Psoas muscle (tissue), 8 donors: ENCODE results near the gene PCBD1. TPM values are rescaled to one million over a fixed set of nuclear protein-coding genes. Genes with fewer than 3 reads are reported as not detected.
A peak's percentile ranks its signal among the peaks of the same experiment; 100 is the strongest.
"Not testable (repeated sequence)": the region's sequence is repeated elsewhere in the genome, so short reads cannot be mapped to it uniquely, and the experiment has no call there.

Source experiments
- ATAC-seq, 4 donors: fragments of 200-7000 bp; cut with Tn5 transposase; one replicate each; pipeline ENCODE4 v1.9.1; 2020; ENCODE audit warnings: moderate library complexity in 3 of 4, mild to moderate bottlenecking in 2 of 4
- DNase-seq, 2 donors: peaks; one replicate each; pipeline ENCODE4 v3.0.0-alpha.2; 2020
- H3K27ac ChIP-seq: fragments of 200-600 bp; one replicate; pipeline ENCODE4 v1.8.0; 2022
- H3K27me3 ChIP-seq, 3 donors: fragments of 200-600 bp in 1 of 3; one replicate each; pipeline versions ENCODE4 v1.6.1 to v1.8.0; 2013 to 2022; ENCODE audit warnings: low read length in 2 of 3, mild to moderate bottlenecking in 2 of 3, moderate library complexity in 1 of 3; ENCODE audit not compliant: insufficient read depth in 3 of 3
- H3K36me3 ChIP-seq, 2 donors: fragments of 200-600 bp in 1 of 2; one replicate each; pipeline versions ENCODE4 v1.6.1 to v1.8.0; 2013 to 2022; ENCODE audit warnings: low read depth in 1 of 2, mild to moderate bottlenecking in 1 of 2, moderate library complexity in 1 of 2; ENCODE audit not compliant: insufficient read depth in 1 of 2
- H3K4me1 ChIP-seq: fragments of 200-600 bp; one replicate; pipeline ENCODE4 v1.8.0; 2022
- H3K4me3 ChIP-seq: fragments of 200-600 bp; one replicate; pipeline ENCODE4 v1.8.0; 2022; ENCODE audit warnings: mild to moderate bottlenecking
- H3K9me3 ChIP-seq: fragments of 200-600 bp; one replicate; pipeline ENCODE4 v1.8.0; 2022
- CTCF ChIP-seq: fragments of 200-600 bp; IDR thresholded peaks from one replicate; pipeline ENCODE4 v1.8.0; 2022; ENCODE audit warnings: antibody characterized with exemption
- WGBS, 3 donors: extraction: QIAGEN DNeasy Blood & Tissue Kit; methylation state at CpG; one replicate each; pipeline versions ENCODE4 v1.1.6 to v1.1.7; 2013; 5-methylcytosine and 5-hydroxymethylcytosine counted together
- intact Hi-C, 2 donors: fragments of 100-400 bp; cut with DNase I; formaldehyde crosslinking; loops; one replicate each; pipeline versions ENCODE4 v1.11.0 to v1.14.2; 2022
- polyA plus RNA-seq, 3 donors: library from polyadenylated mRNA; stranded (reverse); fragments of 200-250 nt; gene quantifications; one replicate each; pipeline ENCODE4 v1.2.3, GENCODE V29; 2013
- total RNA-seq, 4 donors: library from RNA; stranded (reverse); fragmentation: NEBNext Ultra II Directional in 2 of 4; extraction: Animal tissue kit (Norgen Biotek cat#: 25700) in 2 of 4; gene quantifications; one replicate each; pipeline versions ENCODE4 v1.2.1 to v1.2.4, GENCODE V29; 2021 to 2023
- donor health status: healthy with polysubstance abuse.
- donor health status: DM: no; HTN: no; CAD: no; lungs with moderate emphysema.
- donor health status: Bipolar disorder and iron deficiency.
- donor health status: healthy.
- donor health status: DM: yes; HTN: yes; CAD: no.
- donor health status: DM: no; HTN: no; CAD: no.
- donor health status: DM: no; HTN: no; CAD: no.
- donor health status: DM: yes; HTN: yes; CAD: no.

PCBD1 gene
- total and polyA plus RNA-seq, 7 donors: 53.9 to 133 (median 78.3) TPM

GRCh38 chr10:70925377-70926225 lies 37.2 kb upstream of the PCBD1 start:
- H3K27me3 ChIP-seq: no peaks in the 10 kb centered on the region
- H3K9me3 ChIP-seq: no peaks in the 10 kb centered on the region
- peak; percentile 83 to 92 (median 86) for ATAC-seq
- peak; percentile 38 to 70 for DNase-seq
- intact Hi-C loops: loop anchor here (1.0 to 5.0 kb wide), 4 partner anchors 282 to 361 kb away; no protein-coding TSS in a partner anchor
- WGBS, 3 donors: 20 to 30% (median 24%) methylated on average over 22 of the region's 22 CpGs
- no peak overlapping the region for H3K27ac ChIP-seq
- H3K4me1 ChIP-seq: no peaks in the 10 kb centered on the region
- TF ChIP-seq CTCF: peak; percentile 98
- no peak overlapping the region for H3K4me3 ChIP-seq
- H3K36me3 ChIP-seq: no peaks in the 10 kb centered on the region

- Histone ChIP-seq H3K27me3 (peaks cover 0 to 2% (median 0%) of the 10 kb centered on the region in 3 donors), H3K36me3 (no peaks in the 10 kb centered on the region), H3K9me3 (no peaks in the 10 kb centered on the region), H3K27ac (no peak overlapping the region), H3K4me3 (no peak overlapping the region), H3K4me1 (no peaks in the 10 kb centered on the region)
- intact Hi-C loops: loop anchor here (2.0 kb wide), 2 partner anchors 361 to 363 kb away; no protein-coding TSS in a partner anchor
- 75 to 81% (median 78%) methylated on average over 8 of the region's 8 CpGs for WGBS, 3 donors
- TF ChIP-seq CTCF: no peak
- DNase-seq (no peak), ATAC-seq (no peak)
These were observed 35.3 kb upstream of the PCBD1 start for GRCh38 chr10:70923696-70924095.

GRCh38 chr10:70921285-70921684 lies 32.9 kb upstream of the PCBD1 start:
- peaks cover 0 to 11% (median 0%) of the 10 kb centered on the region in 3 donors for H3K27me3 ChIP-seq
- WGBS, 3 donors: 61 to 79% (median 66%) methylated on average over 1 of the region's 1 CpG
- intact Hi-C loops: no loop called here
- DNase-seq (no peak), ATAC-seq (no peak)
- TF ChIP-seq CTCF: no peak
- no peaks in the 10 kb centered on the region for H3K9me3 ChIP-seq
- H3K4me3 ChIP-seq: no peak overlapping the region
- H3K36me3 ChIP-seq: no peaks in the 10 kb centered on the region
- no peak overlapping the region for H3K27ac ChIP-seq
- no peaks in the 10 kb centered on the region for H3K4me1 ChIP-seq

GRCh38 chr10:70920519-70920918 lies 32.2 kb upstream of the PCBD1 start:
- H3K27ac ChIP-seq: no peak overlapping the region
- no peak overlapping the region for H3K4me3 ChIP-seq
- H3K9me3 ChIP-seq: no peaks in the 10 kb centered on the region
- H3K27me3 ChIP-seq: peaks cover 0 to 11% (median 0%) of the 10 kb centered on the region in 3 donors
- 69 to 78% (median 70%) methylated on average over 4 of the region's 4 CpGs for WGBS, 3 donors
- peak; percentile 3 to 28 for DNase-seq
- no peaks in the 10 kb centered on the region for H3K4me1 ChIP-seq
- ATAC-seq: no peak
- intact Hi-C loops: no loop called here
- TF ChIP-seq CTCF: no peak
- H3K36me3 ChIP-seq: no peaks in the 10 kb centered on the region

GRCh38 chr10:70919906-70920305 lies 31.5 kb upstream of the PCBD1 start:
- WGBS, 3 donors: 88 to 90% (median 88%) methylated on average over 10 of the region's 10 CpGs
- H3K9me3 ChIP-seq, H3K4me3 ChIP-seq, ATAC-seq, H3K27ac ChIP-seq, H3K36me3 ChIP-seq, H3K4me1 ChIP-seq, intact Hi-C loops: not testable (repeated sequence)
- peaks cover 0 to 11% (median 0%) of the 10 kb centered on the region in 3 donors for H3K27me3 ChIP-seq
- peak in 1 of 2 donors; percentile 4 for DNase-seq
